GM18868 (cell line): Measurements from ENCODE around the gene CXorf58.
A peak's percentile ranks its signal among the peaks of the same experiment; 100 is the strongest.
"Not testable (repeated sequence)": the region's sequence is repeated elsewhere in the genome, so short reads cannot be mapped to it uniquely, and the experiment has no call there.

Source experiments
- ATAC-seq: cut with Tn5 transposase; IDR thresholded peaks from one replicate; pipeline ENCODE4 v1.9.1; 2021; ENCODE audit warnings: mild to moderate bottlenecking, moderate library complexity; ENCODE audit not compliant: unreplicated experiment

CXorf58 gene

DNA sequence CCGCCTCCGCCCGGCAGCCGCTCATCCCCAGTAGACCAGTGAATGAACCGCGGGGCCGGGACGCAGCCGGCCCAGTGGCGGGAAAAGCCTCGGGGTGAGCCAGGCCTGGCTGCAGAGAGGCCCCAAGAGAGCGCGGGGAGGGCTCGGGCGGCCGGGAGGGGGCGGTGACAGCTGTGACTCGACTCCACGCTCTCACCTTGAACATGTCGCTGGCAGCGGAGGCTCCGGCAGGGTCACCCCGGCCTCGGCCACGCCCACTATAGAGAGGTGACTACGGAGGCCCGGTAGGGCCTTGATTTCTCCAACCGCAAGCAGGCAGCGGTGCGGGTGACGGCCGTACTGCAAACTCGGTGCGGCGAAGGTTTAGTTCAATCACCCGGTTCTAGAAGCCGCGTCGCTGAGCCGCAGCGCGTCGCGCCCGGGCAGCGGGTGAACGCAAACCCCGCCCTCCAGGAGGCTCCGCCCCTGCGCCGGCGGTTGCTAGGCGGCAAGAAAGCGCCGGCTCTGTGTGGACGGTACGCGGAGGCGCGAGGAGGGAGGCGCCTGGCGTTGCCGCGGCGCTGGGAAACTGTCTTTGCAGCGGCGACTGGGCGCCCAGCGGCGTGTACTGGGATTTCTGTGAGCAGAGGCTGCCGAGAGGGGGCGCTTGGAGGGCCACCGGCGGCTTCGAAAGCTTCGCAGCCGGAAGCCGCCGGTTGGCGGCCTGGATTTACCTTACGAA is at the start of gene CXorf58, which contains the start of gene APOO:
Gene CXorf58, plus strand, starts transcription at position 509 of the 721 bp plus-strand sequence. CDS start 2,297 bp downstream, outside the sequence.
Gene APOO, minus strand, starts transcription at position 441 of the 721 bp plus-strand sequence. Its CDS starts 236 bp downstream, at position 205.
- peak; percentile 89 for ATAC-seq

GRCh38 chrX:23859238-23859637 is 48.6 kb upstream of the CXorf58 start:
- ATAC-seq = not testable (repeated sequence)

- no peak for ATAC-seq
Measured at GRCh38 chrX:23861215-23861896, 46.5 kb upstream of the CXorf58 start.

- ATAC-seq = not testable (repeated sequence)
Measured at GRCh38 chrX:23861952-23862351, 45.9 kb upstream of the CXorf58 start.

DNA sequence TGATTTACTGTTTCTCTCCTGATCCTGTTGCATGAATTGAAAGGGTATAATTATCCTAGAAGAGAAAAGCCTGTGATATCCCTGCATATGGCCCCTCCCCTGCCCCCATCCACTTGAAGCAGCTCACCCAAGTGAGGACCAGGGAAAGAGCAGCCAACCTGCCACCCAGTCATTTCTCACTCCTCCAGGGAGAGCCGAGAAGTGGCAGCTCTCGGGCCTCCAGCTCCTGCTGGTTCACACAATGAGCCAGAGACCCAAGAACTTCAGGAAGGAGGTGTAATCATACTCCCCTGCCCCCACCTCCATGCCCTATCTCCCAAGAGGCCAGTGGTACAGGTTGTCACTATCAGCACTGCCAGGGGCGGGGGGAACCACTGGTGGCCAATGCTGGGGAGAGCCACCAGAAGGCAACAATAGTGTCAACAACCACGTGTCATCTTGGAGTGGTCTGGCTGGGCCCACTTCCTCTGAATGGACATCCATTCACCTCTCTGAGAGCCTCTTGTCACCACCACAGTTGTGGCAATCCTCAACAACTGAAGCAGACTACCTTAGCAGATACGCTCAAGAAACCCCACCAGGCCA is 43.0 kb upstream of the CXorf58 start:
- ATAC-seq = no peak

- ATAC-seq = no peak
Measured at GRCh38 chrX:23870041-23870440, 37.8 kb upstream of the CXorf58 start.

DNA sequence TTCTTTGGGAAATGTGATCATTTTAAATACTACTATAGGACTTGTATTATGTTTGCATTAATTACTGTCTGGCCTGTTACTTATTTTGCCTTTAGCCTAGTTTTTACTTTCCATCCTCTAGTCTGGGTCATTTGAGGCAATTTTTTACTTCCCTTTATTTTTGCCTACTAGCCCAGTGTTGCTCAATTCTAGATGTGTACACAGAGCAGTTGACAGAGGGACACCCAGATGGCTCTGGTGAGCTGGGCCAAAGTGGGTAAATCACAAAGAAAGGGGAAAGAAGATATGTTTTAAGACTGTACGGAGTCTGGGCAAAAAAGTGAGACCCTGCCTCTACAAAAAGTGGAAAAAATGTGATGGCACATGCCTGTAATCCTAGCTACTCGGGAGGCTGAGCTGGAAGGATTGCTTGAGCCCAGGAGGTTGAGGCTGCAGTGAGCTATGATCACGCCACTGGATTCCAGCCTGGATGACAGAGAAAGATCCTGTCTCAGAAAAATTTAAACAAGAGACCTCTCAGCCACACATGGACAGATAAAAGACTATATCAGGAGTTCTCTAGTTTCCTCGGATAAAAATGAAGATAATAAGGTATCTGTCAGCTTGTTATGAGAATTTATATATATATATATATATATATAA is 35.8 kb upstream of the CXorf58 start:
- ATAC-seq = no peak

DNA sequence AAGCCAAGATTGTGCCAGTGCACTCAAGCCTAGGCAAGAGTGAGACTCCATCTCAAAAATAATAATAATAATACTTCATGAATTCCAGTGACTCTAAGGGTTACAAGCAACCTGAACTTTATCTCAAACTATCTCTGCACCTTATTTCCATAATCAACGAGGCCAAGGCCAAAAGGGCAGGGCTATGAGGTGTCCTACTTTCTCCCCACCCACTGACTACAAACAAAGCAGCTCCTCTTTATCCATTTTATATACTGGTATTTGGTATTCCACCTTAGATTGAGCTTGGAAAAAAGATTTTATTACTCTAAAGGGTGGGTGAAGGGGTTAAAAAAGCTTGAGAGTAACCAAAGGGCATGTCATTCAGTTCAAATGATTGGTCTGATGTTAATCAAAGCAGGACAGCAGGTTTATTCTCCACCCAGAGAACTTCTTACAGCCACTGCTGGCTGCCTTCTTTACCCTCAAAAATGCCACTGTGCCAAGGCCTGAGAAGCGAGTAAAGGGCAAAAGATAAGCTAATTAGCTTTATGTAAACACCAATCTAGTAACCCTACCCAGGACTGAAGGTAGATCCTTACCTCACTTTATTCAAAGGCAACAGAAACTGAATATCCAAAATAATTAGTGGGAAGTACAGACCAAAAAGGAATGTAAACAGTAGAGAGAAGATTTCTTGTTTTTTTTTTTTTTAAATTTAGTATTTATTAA is 28.3 kb upstream of the CXorf58 start:
- no peak for ATAC-seq

GRCh38 chrX:23883737-23884354 is 24.0 kb upstream of the CXorf58 start:
- ATAC-seq = no peak

DNA sequence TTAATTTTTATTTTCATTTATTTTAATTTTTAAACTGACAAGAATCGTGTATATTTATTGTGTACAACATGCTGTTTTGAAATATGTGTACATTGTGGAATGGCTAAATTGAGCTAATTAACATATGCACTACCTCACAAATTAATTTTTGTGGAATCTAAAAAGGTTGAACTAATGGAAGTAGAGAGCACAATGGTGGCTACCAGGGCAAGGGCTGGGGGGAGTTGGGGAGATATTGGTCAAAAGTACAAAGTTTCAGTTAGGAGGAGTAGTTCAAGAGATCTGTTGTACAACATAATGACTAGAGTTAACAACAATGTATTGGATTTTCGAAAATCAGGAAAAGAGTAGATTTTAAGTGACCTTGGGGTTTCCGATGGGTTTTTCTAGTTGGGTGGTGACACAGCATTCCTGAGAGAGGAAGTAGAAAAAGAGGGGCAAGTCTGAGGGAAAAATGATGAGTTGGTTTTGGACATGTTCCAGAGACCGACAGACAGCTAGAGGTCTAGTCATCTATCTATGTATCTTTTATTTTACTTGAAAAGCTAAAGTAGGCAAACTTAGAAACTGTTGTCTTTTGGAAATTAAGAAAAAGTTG is 23.3 kb upstream of the CXorf58 start:
- no peak for ATAC-seq

DNA sequence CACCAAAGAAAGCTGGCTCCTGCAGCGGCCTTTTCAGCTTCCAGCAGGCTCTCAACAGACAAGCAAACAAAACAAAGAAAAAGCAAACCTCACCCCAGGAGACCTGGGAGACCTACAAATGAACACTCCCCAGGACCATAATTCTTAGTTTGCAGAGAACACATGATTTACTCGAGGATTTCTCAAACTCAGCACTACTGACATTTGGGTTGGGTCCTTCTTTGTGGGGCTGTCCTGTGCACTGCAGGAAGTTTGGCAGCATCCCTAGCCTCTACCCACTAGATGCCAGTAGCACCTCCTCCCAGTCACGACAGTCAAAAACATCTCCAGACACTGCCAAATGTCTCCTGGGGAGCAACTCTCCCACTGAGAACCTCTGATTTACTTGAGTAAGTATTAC is 22.0 kb upstream of the CXorf58 start:
- no peak for ATAC-seq

- no peak for ATAC-seq
Measured at GRCh38 chrX:23887451-23887850, 20.4 kb upstream of the CXorf58 start.

DNA sequence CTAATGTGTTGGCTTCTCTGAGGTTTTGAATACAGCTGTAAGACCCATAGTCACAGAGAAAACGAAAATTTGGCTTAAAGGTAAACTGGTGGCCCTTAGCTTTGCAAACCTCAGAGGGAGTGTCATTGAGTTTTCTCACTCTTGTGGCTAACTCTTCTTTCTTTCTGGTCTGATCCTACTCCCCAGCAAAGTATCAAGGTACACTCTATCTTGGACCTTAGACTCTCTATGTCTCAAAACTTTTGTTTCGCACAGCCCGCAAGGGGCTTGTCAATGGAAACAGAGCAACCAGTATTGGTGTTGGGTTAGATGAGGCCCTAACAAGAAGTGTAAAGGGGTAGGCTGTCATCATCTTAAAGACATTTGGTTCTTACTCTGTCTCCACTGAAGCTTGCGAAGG is 19.9 kb upstream of the CXorf58 start:
- no peak for ATAC-seq

DNA sequence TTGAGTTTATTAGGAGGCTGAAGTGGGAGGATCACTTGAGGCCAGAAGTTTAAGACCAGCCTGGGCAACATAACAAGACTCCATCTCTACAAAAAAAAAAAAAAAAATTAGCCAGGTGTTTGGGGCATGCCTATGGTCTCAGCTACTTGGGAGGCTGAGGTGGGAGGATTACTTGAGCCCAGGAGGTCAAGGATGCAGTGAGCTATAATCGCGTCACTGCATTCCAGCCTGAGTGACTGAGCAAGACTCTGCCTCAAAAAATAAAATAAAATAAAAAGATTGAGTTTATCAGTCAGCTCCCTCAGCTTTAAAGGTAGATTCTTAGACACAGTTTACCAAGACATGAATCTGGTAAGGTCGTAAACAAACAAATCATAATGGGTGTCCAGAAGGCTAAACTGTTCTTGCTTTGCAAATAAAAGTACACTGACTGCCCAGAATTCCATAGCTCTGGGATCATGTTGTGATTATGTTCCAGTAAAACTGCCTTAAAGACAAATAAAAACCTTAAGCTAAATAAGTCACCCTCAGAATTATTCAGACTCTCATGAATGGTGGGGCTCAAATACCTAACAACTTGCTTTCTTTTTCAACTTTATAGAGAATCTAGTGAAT is 18.8 kb upstream of the CXorf58 start:
- no peak for ATAC-seq

GRCh38 chrX:23890933-23891332 is 16.9 kb upstream of the CXorf58 start:
- ATAC-seq = no peak

DNA sequence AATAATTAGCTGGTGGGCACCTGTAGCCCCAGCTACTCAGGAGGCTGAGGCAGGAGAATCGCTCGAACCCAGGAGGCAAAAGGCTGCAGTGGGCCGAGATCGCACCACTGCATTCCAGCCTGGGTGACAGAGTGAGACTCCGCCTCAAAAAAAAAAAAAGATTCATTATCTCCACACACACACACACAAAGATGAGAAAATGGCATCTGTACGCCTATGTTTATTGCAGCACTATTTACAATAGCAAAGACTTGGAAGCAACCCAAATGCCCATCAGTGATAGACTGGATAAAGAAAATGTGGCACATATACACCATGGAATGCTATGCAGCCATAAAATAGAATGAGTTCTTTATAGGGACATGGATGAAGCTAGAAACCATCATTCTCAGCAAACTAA is 12.8 kb upstream of the CXorf58 start:
- ATAC-seq = not testable (repeated sequence)

DNA sequence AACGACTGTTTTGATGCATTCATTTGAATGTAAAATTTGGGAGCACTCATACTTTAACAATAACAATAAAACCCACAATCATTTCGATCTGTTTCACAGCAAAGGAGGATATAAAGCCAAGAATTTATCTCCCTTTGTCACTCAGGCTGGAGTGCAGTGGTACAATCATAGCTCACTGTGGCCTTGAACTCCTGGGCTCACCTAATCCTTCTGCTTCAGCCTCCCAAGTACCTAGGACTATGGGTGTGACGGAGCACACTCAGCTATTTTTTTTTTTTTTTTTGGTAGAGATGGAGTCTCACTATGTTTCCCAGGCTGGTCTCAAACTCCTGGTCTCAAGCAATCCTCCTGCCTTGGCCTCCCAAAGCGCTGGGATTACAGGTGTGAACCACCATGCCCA is 11.3 kb upstream of the CXorf58 start:
- ATAC-seq = not testable (repeated sequence)

DNA sequence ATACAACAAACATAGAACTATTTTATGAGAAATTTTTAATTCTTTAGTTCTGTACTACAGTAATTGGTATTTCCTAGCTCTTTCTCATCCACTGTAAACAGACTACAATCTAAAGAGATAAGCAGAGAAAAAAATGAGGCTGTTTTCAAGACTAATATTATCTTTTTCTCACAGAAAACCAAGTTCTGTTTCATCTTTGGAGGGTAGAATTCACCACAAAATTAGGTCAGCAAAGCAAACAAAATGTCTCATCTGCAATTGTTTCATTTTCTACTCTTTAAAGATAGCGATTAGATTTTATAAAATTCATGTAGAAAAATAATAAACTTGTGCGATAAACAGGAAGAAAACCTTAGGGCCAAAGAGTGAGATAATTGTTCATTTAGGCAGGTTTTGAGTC is 10.8 kb upstream of the CXorf58 start:
- no peak for ATAC-seq

DNA sequence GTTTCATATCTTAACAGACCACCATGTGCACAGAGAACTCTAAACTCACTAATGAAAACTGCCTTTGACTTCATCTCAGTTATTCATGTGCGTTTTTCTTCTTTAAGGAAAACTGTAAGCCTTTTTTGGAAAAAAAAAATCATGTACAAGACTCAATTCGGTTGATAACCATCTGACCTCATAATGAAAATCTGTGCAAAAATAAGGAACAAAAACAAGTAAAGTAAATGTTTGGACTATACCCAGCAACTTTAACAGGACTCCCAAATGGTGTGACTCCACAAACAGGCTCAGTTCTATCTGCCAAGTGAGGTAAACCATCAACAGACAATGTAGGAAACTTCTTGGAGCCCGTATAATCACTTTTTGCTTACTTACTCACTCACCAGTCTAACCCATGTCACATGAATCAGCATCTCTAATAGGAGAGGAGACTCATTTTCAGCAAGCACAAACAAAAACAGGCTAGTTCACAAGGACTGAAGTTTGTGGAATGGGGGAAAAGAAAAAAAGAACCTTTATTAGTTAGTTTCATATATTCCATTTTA is 9.3 kb upstream of the CXorf58 start:
- ATAC-seq = no peak
